ENCODE data around the gene CPAMD8. TPM values are rescaled to one million over a fixed set of nuclear protein-coding genes. Genes with fewer than 3 reads are reported as not detected.

CPAMD8 gene
- total and polyA plus RNA-seq, 2 of the 8 experiments (the other 6 are each of a cell fraction or from before 2014, with no cell fraction given) = 6.1 to 9.2 TPM

- Histone ChIP-seq H3K4me1 (replicated peaks in 1 of 4; ENCODE audit: control insufficient read depth in 3 of 4, insufficient read depth in 4 of 4, low read length in 3 of 4) (no peaks in the 10 kb centered on the region), H3K27me3 (replicated peaks in 1 of 4; ENCODE audit: control insufficient read depth in 3 of 4, extremely low read depth in 1 of 4, insufficient read depth in 3 of 4, low read length in 3 of 4) (no peaks in the 10 kb centered on the region), H3K79me2 (ENCODE audit: control insufficient read depth in 1 of 2, insufficient read depth in 2 of 2, low read length in 2 of 2) (no peaks in the 10 kb centered on the region), H2AFZ (ENCODE audit: low read length) (no peak overlapping the region), H3K9me3 (ENCODE audit: insufficient read depth in 2 of 2, low read depth in 1 of 2, low read length in 1 of 2) (no peaks in the 10 kb centered on the region), H3K23me2 (ENCODE audit: low read depth, low read length) (0 out of 2 replicates have a peak, but pooled peaks cover 1% of the 10 kb centered on the region), H3K9ac (replicated peaks in 1 of 4; ENCODE audit: extremely low read depth in 1 of 4, low read depth in 3 of 4, low read length in 3 of 4) (no peak overlapping the region), H4K5ac (ENCODE audit: insufficient read length, low read depth, low read length) (no peak overlapping the region), H2BK5ac (ENCODE audit: low read depth, low read length) (no peak overlapping the region; the same call in 1 of the 2 replicates), H3K4me3 (ENCODE audit: extremely low read depth in 1 of 4, insufficient read depth in 2 of 4, low read depth in 3 of 4, low read length in 4 of 4) (no peak overlapping the region), H3K27ac (ENCODE audit: low read depth, low read length) (no peak overlapping the region), H3K56ac (replicated peaks; ENCODE audit: insufficient read length, low read depth, low read length) (no peak overlapping the region), H4K91ac (replicated peaks; ENCODE audit: insufficient read length, low read length) (no peak overlapping the region), H3K36me3 (ENCODE audit: control insufficient read depth in 2 of 4, insufficient read depth in 4 of 4, low read length in 3 of 4) (peaks cover 11 to 30% (median 20%) of the 10 kb centered on the region in 4 experiments; a peak in 7 of 8 replicates), H3K4me2 (ENCODE audit: insufficient read depth in 1 of 2, low read depth in 2 of 2, low read length in 2 of 2) (no peak overlapping the region), H4K8ac (ENCODE audit: extremely low read depth, insufficient read depth, low read length) (no peak overlapping the region; the same call in 1 of the 2 replicates), H2BK15ac (ENCODE audit: low read length) (no peak overlapping the region), H2BK120ac (replicated peaks; ENCODE audit: low read depth, low read length) (no peak overlapping the region), H3K18ac (ENCODE audit: extremely low read depth, low read length) (no peak overlapping the region), H4K20me1 (replicated peaks in 1 of 2; ENCODE audit: control insufficient read depth in 1 of 2, insufficient read depth in 2 of 2, low read length in 2 of 2) (peaks cover 0 to 2% of the 10 kb centered on the region in 2 experiments), H3K4ac (replicated peaks; ENCODE audit: insufficient read length, low read depth, low read length) (no peak overlapping the region), H2AK5ac (ENCODE audit: low read depth, low read length) (no peak overlapping the region), H3K79me1 (ENCODE audit: low read depth, low read length) (0 out of 2 replicates have a peak, but pooled peaks cover 2% of the 10 kb centered on the region), H2BK20ac (ENCODE audit: low read length) (no peak overlapping the region), H3K14ac (ENCODE audit: insufficient read length) (no peak overlapping the region), H2BK12ac (ENCODE audit: low read depth, low read length) (no peak overlapping the region), H3K23ac (ENCODE audit: insufficient read length) (no peak overlapping the region)
- POLR2A ChIA-PET (ENCODE audit: partially characterized antibody) = interaction anchor here (0.8 to 1.7 kb wide), 5 partner anchors 11 to 87 kb away, joined by 3 to 6 read pairs (median 4); partner anchors contain the start of gene F2RL3
- CTCF ChIA-PET (ENCODE audit: partially characterized antibody) = interaction anchor here (1.0 to 3.0 kb wide), 3 partner anchors 9 to 88 kb away, joined by 3 to 7 read pairs (median 3); no protein-coding TSS in a partner anchor
- WGBS, 2 experiments (ENCODE audit: extremely low coverage in 1 of 2, insufficient coverage in 1 of 2, insufficient read length in 1 of 2, insufficient replicate concordance in 2 of 2, low coverage in 1 of 2, low lambda C conversion rate in 2 of 2, missing lambda C conversion rate in 1 of 2) = 95% methylated on average over 17 of the region's 20 CpGs; no CpG with 5 or more reads in 1 of the 2 experiments
- DNase-seq (ENCODE audit: low read depth in 1 of 2, low spot score in 2 of 2) (no peak), FAIRE-seq (no peak)
- no peak for TF ChIP-seq TEAD4 (IDR thresholded peaks at IDR 0.05; ENCODE audit: low read depth, low read length)
- TF ChIP-seq KDM4A (IDR thresholded peaks at IDR 0.05; ENCODE audit: low read depth, low read length, severe bottlenecking) = no peak
- TF ChIP-seq CBX8 (IDR thresholded peaks at IDR 0.05; ENCODE audit: borderline replicate concordance, low read depth, low read length) = no peak
- TF ChIP-seq CEBPB (IDR thresholded peaks at IDR 0.05; ENCODE audit: low read depth, low read length) = no peak
- no peak for TF ChIP-seq POLR2A (IDR thresholded peaks at IDR 0.05; ENCODE audit: control extremely low read depth in 1 of 2, low read depth in 2 of 2, low read length in 2 of 2)
- no peak for TF ChIP-seq GABPA (IDR thresholded peaks at IDR 0.05; ENCODE audit: borderline replicate concordance, insufficient read depth, low read length)
- no peak for TF ChIP-seq TCF12 (IDR thresholded peaks at IDR 0.05; ENCODE audit: low read depth, low read length)
- no peak for TF ChIP-seq ZNF274 (IDR thresholded peaks at IDR 0.05; ENCODE audit: borderline replicate concordance, extremely low read depth, low read length)
- no peak for TF ChIP-seq MAFK (IDR thresholded peaks at IDR 0.05; ENCODE audit: low read depth, low read length)
- TF ChIP-seq KDM5A (IDR thresholded peaks at IDR 0.05; ENCODE audit: low read length) = no peak
- no peak for TF ChIP-seq TAF7 (optimal IDR thresholded peaks at IDR 0.05; ENCODE audit: borderline replicate concordance, low read depth, low read length)
- no peak for TF ChIP-seq EP300 (IDR thresholded peaks at IDR 0.05; ENCODE audit: borderline replicate concordance in 1 of 2, low read depth in 2 of 2, low read length in 2 of 2)
- TF ChIP-seq USF2 (IDR thresholded peaks at IDR 0.05; ENCODE audit: low read length) = no peak
These were observed 166.5 kb downstream of the CPAMD8 start for GRCh38 chr19:16860118-16860517.

Measured in H1 (cell line).